GM06990 (cell line): ENCODE data around the gene MAPK1.
"Not testable (repeated sequence)": the region's sequence is repeated elsewhere in the genome, so short reads cannot be mapped to it uniquely, and the experiment has no call there.

Source experiments
- DNase-seq: peaks from one replicate; pipeline ENCODE4 v3.0.0-alpha.2; 2011; ENCODE audit not compliant: insufficient read length; ENCODE audit errors: extremely low read depth
- H3K27me3 ChIP-seq: replicated peaks from 2 replicates; pipeline ENCODE4 v1.6.0; 2011; ENCODE audit warnings: low read length; ENCODE audit not compliant: control insufficient read depth, insufficient read depth
- H3K36me3 ChIP-seq: 2 replicates; pipeline ENCODE4 v1.5.1; 2011; ENCODE audit warnings: low read length; ENCODE audit not compliant: control insufficient read depth, insufficient read depth
- H3K4me3 ChIP-seq: replicated peaks from 2 replicates; pipeline ENCODE4 v1.5.1; 2011; ENCODE audit warnings: low read depth, mild to moderate bottlenecking, control low read depth, low read length
- TF ChIP-seq, protein P1 (sequence below): IDR thresholded peaks from 2 replicates; pipeline ENCODE4 v1.5.1; 2011; ENCODE audit warnings: low read length, control low read depth, mild to moderate bottlenecking, inconsistent platforms; ENCODE audit not compliant: insufficient read depth, poor library complexity, severe bottlenecking

MAPK1 gene

DNA sequence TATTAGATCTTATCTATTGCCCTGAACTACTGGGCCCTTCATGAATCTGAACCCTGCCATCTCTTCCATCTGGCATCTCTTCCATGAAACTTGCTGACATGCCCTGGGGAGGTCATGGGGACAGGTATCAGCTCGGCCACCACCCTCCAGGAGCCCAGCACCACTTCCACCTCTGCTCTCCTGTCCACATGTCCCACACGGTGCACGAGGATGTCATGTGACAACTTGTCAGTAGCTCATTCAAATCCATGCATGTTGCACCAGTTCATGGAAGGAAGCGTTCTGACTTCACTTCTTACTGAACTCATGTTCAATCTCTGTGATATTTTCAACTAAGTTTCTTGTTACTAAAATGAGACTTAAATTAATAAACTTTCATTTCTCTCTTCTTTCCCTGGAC is 148.4 kb downstream of the MAPK1 start:
- no peaks in the 10 kb centered on the region for H3K27me3 ChIP-seq
- H3K36me3 ChIP-seq = no peaks in the 10 kb centered on the region
- TF ChIP-seq, protein P1, sequence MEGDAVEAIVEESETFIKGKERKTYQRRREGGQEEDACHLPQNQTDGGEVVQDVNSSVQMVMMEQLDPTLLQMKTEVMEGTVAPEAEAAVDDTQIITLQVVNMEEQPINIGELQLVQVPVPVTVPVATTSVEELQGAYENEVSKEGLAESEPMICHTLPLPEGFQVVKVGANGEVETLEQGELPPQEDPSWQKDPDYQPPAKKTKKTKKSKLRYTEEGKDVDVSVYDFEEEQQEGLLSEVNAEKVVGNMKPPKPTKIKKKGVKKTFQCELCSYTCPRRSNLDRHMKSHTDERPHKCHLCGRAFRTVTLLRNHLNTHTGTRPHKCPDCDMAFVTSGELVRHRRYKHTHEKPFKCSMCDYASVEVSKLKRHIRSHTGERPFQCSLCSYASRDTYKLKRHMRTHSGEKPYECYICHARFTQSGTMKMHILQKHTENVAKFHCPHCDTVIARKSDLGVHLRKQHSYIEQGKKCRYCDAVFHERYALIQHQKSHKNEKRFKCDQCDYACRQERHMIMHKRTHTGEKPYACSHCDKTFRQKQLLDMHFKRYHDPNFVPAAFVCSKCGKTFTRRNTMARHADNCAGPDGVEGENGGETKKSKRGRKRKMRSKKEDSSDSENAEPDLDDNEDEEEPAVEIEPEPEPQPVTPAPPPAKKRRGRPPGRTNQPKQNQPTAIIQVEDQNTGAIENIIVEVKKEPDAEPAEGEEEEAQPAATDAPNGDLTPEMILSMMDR = no peak
- no peak overlapping the region for H3K4me3 ChIP-seq
- DNase-seq = no peak

- TF ChIP-seq, protein P1 = no peak
- H3K27me3 ChIP-seq = no peaks in the 10 kb centered on the region
- no peak overlapping the region for H3K4me3 ChIP-seq
- DNase-seq = no peak
- no peaks in the 10 kb centered on the region for H3K36me3 ChIP-seq
Observed at GRCh38 chr22:21718499-21718898, 148.9 kb downstream of the MAPK1 start.

- not testable (repeated sequence) for DNase-seq
Observed at GRCh38 chr22:21716395-21717122, 150.9 kb downstream of the MAPK1 start.

GRCh38 chr22:21714786-21715185 is 152.7 kb downstream of the MAPK1 start:
- no peak overlapping the region for H3K4me3 ChIP-seq
- no peaks in the 10 kb centered on the region for H3K36me3 ChIP-seq
- DNase-seq = no peak
- no peaks in the 10 kb centered on the region for H3K27me3 ChIP-seq
- TF ChIP-seq, protein P1 = no peak

More at GRCh38 chr22:21716395-21717122, 150.9 kb downstream of the MAPK1 start:
- H3K4me3 ChIP-seq, H3K36me3 ChIP-seq, H3K27me3 ChIP-seq: not testable (repeated sequence)

DNA sequence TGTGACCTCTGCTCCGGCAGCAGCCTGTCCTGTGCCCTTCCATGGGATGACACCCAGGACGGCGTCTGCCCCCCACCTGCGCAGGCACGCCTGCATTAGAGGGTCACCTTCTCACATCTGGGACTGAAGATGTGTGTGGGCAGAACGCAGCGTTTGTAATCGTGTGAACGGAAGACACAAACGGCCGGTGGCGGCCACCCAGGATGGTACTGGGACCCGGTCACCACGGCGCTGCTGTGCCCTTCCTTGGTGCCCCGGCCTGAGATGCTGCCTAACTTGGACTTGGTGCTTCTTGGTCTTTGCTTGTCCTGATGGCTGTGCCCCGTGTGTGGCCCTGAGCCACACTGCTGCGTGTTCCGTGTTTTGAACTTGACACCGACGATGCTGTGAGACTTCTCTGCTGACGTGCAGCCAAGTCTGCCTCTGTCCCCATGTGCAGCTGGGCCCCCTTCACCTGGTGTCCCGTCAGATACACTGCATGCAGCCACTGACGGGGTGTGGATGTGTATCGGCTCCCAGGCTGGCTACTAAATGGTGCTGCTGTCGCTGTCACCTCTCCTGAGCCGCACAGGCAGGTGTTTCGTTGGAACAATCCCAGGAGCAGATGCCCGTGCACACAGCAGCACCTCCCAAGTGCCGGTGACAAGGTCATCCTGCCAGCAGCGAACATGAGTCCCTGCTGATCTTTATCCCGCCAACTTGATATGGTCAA is 153.2 kb downstream of the MAPK1 start:
- Histone ChIP-seq H3K36me3 (no peaks in the 10 kb centered on the region), H3K4me3 (no peak overlapping the region), H3K27me3 (no peaks in the 10 kb centered on the region)
- TF ChIP-seq, protein P1 = no peak
- DNase-seq = no peak

GRCh38 chr22:21713428-21714058 is 153.9 kb downstream of the MAPK1 start:
- H3K36me3 ChIP-seq = no peaks in the 10 kb centered on the region
- no peaks in the 10 kb centered on the region for H3K27me3 ChIP-seq
- no peak for DNase-seq
- TF ChIP-seq, protein P1 = no peak
- H3K4me3 ChIP-seq = 0 out of 2 replicates have a peak overlapping the region, but pooled peaks have one; percentile 19
